Measurements from ENCODE around the gene RASA3.
A peak's percentile ranks its signal among the peaks of the same experiment; 100 is the strongest.
"Not testable (repeated sequence)": the region's sequence is repeated elsewhere in the genome, so short reads cannot be mapped to it uniquely, and the experiment has no call there.

The RASA3 gene, protein sequence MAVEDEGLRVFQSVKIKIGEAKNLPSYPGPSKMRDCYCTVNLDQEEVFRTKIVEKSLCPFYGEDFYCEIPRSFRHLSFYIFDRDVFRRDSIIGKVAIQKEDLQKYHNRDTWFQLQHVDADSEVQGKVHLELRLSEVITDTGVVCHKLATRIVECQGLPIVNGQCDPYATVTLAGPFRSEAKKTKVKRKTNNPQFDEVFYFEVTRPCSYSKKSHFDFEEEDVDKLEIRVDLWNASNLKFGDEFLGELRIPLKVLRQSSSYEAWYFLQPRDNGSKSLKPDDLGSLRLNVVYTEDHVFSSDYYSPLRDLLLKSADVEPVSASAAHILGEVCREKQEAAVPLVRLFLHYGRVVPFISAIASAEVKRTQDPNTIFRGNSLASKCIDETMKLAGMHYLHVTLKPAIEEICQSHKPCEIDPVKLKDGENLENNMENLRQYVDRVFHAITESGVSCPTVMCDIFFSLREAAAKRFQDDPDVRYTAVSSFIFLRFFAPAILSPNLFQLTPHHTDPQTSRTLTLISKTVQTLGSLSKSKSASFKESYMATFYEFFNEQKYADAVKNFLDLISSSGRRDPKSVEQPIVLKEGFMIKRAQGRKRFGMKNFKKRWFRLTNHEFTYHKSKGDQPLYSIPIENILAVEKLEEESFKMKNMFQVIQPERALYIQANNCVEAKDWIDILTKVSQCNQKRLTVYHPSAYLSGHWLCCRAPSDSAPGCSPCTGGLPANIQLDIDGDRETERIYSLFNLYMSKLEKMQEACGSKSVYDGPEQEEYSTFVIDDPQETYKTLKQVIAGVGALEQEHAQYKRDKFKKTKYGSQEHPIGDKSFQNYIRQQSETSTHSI

DNA sequence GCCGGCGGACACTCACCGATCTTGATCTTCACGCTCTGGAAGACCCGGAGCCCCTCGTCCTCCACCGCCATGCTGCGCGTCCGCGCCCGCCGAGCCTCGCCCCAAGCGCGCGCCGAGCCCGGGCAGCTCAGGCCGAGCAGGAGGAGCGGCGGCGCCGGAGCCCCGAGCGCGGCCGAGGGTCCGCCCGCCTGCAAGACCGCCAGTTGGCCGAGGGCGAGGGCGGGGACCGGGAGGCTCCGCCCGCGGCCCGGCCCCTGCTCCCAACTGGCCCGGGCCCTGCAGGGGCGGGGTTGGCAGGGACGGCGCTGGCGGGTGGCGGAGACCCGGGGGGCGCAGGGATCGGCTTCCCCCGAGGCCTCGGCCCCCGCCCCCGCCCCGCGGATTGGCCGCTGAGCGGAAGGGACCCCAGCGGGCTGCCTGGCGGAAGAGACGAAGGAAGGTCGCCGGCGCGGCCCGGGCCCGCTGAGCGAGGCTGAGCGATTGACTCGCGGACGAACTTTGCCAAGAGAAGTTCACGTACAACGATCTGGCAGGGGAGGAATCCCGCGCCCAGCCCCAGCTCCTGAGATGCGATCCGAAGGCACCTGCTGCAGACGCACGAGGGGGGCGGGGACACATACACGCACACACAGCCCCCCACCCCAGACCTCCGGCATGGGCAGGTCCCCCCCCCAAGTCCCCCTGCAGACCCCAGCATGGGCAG is at the start of gene RASA3:
TSS of gene RASA3 (minus strand) at position 205 of the 703 bp plus-strand sequence. CDS start at position 71, 134 bp downstream.
- peak; percentile 38 to 54 for DNase-seq

DNA sequence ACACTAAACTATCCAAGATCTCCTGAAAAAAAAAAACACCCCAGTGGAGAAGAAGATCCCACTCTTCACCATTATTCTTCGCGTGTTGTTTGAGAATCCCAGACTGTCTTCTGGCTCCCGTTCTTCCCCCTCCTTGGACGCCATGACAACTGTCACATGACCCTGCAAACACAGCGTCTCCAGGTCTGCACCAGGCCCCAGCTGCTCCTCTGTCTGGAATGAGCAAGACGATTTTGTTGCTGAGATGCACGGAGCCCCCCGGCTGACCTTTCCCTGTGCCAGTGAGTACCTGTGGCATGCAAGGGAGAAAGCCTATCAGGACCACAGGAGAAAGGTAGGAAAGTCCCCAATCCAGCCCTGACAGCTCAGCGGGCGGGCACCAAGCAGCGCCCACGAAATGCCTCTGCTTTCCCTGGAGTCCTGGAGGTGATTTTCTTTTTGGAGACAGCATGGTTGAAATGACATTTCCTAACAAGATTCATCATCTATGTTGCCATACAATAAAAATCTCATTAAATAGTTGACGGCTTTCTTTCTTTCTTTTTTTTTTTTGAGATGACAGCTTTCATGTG is 46.8 kb upstream of the RASA3 start, which contains the start of gene CFAP97D2:
TSS of gene CFAP97D2 (plus strand) at position 171 of the 572 bp plus-strand sequence. CDS start at position 245, 74 bp downstream.
- no peak for DNase-seq

DNA sequence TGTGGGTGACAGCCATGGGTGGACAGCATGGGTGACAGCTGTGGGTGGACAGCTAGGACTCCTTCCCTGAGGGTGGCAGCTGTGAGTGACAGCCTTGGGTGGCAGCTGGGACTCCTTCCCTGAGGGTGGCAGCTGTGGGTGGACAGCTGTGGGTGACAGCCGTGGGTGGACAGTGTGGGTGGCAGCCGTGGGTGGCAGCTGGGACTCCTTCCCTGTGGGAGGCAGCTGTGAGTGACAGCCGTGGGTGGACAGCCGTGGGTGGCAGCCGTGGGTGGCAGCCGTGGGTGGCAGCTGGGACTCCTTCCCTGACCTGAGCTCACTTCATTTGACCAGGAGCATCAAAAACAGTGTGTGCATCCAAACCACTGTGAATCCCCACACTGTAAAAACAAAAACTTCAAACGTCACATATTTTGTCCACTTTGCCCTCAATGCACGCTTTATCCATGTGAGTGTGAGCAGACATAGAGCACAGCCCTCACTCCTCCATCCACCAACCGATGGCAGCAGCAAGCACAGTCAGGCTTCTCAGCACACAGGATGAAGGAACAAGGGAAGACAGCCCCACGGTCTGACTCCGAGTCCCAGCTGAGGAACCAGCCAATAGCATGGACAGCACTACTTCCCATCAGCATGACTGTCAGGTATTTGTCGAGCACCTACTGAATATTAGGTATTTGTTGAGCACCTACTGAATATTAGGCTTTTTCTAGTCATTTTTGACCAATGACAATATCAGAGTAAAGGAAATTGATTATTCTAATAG is 45.0 kb upstream of the RASA3 start:
- no peak for DNase-seq

DNA sequence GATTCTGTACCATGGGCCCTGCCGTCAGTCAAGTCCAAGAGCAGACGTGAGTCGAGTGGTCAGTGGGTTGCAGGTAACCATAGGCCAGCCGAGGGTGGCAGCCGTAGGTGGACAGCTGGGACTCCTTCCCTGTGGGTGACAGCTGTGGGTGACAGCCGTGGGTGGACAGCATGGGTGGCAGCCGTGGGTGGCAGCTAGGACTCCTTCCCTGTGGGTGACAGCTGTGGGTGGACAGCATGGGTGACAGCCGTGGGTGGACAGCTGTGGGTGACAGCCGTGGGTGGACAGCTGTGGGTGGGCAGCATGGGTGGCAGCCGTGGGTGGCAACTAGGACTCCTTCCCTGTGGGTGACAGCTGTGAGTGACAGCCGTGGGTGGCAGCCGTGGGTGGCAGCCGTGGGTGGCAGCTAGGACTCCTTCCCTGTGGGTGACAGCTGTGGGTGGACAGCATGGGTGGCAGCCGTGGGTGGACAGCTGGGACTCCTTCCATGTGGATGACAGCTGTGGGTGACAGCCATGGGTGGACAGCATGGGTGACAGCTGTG is 44.0 kb upstream of the RASA3 start:
- DNase-seq: not testable (repeated sequence)

DNA sequence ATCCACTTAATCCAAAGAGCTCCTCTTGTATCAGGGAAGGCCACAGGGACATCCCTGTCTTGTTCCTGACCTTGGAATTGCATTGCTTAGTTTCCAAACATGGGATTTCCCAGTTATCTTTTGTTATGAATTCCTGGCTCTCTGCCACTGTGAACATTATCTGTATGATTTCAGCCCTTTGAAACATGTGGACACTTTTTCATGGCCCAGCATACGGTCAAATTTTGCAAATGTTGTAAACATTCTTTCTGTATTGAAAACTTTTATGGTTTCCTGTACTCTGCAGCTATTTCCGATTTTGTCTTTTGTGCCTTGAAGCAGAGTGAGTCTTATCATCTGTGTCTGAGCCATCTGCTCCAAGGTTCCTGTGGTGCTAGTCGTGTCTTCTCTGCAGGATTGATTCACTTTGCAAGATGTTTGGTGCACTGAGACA is 42.1 kb upstream of the RASA3 start:
- no peak for DNase-seq

DNA sequence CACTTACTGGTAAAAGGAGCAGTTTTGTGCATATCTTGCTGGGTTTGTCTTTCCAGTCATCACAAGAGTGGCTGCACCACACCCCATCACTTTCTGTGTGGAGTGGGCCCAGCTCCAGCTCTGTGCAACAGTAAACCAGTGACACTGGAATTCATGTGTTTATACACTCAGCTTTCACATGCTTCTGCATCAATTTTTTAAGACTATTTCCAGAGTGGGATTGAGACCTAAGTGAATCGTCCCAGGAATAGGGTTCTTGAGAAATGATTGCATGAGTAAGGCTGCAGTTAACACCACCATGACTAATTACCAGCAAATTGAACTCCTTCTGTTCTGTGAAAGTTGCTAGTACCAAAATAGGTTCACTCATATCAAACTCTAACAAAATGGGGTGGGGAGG is 41.3 kb upstream of the RASA3 start:
- no peak for DNase-seq

DNA sequence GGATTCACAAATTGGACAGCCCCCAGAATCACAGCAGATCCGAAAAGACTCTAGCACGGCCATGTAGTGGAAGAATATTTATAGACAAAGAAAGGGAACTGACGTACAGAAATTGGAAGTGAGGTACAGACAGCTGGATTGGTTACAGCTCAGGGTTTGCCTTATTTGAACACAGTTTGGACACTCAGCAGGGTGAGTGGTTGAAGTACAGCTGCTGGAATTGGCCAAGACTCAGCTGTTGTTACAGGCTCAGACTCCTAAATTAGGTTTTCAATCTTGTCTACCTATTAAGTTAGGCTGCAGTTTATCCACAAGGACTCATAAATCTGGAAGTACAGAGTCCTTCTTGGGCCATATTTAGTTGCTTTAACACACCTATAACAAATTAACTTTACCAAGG is 40.8 kb upstream of the RASA3 start:
- no peak for DNase-seq

DNA sequence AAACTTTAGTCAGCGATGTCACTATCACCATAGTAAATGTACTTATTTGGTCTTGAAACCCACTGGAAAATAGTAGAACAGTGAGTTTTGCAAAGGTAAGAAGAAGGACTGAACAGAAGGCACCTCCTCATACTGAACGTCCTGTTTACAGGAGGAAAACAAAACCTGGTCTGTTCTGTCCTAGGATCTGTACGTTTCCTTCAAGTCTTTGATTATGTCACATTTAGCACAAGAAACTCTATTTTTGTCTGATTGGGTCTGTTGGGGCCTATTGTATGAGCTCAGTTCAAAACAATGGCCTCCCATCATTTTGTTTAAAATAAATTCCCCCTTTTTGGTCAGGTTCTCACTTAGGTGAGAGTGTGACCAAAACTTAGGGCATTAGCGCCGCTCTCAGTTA is 35.5 kb upstream of the RASA3 start:
- DNase-seq: no peak

DNA sequence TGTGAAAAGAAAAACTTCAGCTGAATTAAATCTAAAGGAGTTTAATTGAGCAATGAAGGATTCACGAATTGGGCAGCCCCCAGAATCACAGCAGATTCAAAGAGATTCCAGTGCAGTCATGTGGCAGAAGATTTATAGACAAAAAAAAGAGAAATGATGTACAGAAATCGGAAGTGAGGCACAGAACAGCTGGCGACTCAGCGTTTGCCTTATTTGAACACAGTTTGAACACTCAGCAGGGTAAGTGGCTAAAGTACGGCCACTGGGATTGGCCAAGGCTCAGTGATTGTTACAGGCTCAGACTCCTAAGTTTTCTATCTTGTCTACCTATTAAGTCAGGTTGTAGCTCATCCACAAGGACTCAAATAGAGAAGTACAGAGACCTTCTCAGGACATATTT is 35.0 kb upstream of the RASA3 start:
- DNase-seq: no peak

DNA sequence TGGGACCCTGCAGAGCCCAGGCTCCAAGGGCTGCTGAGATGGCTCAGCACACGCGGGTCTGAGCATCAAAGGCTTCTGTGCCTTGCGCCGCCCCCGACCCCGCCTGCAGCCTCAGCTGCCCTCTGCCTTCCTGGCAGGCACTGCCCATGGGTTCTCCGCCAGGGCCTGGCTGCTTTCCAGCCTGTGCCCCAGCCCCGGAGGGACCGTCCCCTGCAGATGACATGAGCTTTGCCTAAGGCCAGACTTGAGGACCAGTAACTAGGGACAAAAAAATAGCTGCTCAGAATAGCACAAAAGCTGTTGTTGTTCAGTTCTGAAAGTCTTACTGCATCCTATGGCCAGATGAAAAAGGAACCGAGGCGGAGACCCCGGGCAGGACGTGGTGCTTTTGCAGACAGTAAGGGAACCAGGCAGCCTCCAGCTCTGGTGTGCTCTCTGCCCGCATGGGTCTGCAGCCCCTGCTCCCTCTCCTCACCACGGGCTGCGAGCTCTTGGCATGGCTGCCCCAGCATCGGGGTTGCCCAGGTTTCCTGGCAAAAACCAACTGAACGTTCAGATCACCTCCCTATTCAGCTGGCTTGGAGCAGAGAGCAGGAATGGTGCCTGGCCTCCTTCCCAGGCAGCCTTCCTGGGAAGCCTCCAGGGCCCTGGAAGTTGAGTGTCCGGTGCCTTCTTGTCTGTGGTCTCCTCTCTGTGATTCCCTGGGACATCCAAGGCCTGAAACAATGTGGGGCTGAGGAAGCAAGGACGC is 34.1 kb upstream of the RASA3 start:
- peak in 1 of 2 experiments; percentile 21 for DNase-seq

DNA sequence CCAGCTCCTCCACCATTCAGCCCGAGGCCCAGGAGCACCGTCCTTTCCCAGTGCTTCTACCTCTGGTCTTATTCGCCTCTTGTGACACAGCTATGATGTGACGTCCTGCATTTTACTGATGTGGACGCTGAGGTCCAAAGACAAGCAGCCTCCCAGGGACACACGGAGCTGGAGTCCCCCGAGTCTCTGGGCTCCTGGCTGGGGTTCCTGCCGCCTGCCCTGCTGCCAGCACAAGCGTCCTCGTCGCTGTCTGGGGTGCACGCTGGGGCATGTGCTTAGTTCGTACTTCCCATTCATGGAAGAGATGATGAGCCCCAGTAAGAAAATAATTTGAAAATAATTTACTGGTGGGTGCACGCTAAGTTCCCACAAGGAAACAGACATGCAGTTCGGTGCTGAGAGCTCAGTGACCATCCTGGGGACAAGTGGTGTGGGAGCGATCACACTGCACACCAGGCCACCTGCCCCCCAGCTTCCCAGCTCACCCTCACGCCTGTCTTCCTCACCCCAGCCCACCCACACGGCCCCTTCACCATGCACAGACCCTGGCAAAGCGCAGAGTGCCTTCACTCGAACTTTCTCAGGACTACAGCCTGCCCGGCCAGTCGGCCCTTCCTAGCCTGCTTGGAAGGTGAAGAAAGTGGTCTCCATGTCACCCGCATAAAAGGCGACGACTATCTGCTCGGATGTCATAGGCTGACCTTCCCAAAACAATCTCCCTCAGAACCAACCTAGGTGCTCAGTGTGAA is 32.4 kb upstream of the RASA3 start:
- no peak for DNase-seq

DNA sequence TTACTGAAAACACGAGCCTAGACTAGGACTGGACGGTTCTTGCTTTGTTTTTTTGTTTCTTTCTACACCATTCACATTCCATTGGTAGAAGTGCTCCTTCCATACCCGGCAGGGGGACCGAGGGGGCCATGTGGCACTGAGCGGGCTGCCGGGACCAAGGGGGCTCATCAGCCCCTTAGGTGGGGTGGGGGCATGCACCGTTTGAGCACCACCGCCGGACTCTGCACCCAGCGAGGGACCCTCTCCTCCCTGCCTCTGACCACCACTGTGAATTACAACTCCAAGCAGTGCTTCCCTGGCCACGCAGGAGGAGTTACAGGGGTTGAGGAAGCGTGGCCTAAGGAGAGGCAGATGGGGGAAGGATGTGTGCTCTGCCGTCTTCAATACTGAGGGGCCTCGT is 31.6 kb upstream of the RASA3 start:
- DNase-seq: no peak

DNA sequence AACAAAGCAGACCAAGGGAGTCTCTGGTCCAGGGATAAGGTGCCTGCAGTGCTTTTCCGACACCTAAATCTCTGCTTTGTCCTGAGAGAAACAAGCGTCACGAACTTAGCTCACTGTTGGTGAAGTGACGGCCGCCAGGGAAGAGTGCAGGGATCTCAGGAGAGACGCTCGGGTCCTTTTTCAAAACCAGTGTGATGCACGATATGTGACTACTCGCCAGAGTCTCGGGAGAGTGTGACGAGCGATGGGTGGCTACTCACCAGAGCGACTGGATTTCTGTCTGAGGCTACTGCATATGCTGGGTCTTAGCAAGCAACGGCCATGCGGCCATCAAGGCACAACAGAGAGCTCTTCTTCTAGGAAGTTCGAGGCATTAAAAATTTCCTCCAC is 30.1 kb upstream of the RASA3 start:
- DNase-seq: peak; percentile 60 to 72

DNA sequence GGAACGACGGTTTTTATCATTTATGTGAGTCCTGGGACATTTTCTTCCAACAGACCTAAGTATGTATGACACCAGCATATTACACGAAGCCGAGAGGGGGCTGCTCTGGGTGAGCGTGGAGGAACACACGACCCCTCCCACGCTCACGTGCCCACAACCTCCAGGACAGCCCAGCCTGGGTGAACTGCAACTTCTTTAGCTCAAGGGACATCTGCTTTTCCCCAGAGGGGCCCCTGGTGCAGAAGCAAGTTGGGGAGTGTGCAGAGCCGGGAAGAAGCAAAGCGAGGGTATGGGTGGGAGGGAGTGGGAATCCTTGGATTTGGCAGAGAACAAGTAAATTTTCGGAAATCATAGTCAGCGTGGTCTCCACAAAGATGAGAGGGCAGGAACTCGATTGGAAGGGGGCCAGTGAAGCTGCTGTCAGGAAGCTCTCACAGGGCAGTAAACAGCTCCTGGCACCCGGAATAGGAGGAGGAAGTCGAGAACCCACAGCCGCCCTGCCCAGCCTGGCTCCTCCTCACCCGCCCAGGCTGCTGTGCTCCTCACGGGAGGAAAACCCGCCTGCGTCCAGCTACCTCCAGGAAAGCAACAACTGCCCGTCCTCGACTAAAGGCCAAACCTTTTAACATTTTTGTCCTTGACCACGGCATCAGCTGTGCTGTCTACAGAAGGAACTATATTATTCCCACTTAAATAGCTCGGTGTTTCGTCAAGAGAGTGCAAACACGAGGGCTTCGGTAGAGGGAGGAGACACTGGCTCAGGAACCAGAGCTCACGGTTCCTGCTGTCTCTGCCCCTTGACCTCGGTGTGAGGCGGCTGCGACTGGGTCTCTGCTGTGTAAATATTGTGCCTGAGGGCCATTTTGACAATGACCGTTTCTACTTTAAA is 29.5 kb upstream of the RASA3 start:
- DNase-seq: peak; percentile 60 to 64

DNA sequence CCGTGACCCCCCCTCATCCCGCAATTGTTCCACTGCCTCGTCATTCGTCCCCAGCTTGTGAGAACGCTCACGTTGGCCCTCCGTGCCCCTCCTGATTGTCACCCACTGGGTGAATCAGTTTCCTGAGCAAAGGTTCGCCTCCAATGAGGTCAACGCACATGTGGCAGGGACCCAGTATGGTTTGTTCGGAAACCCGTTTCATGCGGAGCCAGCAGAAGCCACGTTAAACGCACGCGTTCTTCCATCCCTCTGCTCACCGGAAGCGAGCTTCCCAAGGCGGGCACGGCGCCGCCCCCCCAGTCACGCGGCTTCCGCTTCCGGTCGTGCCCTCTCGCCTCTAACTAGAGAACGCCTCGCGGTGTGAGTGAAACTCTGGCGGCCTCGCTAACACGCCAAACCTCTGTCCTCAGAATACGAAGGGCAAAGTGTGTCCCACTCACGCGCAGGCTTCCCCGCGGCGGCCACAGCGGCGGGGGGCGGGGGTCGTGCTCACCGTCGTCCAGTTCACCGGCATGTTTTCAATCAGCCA is 28.7 kb upstream of the RASA3 start:
- DNase-seq: no peak

DNA sequence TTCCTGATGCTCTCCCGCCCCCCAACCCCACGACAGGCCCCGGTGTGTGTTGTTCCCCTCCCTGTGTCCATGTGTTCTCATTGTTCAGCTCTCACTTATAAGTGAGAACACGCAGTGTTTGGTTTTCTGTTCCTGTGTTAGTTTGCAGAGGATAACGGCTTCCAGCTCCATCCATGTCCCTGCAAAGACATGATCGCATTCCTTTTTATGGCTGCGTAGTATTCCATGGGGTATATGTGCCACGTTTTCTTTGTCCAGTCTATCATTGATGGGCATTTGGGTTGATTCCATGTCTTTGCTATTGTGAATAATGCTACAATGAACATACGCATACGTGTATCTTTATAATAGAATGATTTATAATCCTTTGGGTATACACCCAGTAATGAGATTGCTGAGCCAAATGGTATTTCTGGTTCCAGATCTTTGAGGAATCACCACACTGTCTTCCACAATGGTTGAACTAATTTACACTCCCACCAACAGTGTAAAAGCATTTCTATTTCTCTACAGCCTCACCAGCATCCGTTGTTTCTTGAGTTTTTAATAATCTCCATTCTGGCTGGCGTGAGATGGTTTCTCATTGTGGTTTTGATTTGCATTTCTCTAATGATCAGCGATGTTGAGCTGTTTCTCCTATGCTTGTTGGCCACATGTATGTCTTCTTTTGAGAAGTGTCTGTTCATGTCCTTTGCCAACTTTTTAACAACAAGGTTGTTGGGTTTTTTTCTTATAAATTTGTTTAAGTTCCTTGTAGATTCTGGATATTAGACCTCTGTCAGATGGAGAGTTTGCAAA is 26.6 kb upstream of the RASA3 start:
- not testable (repeated sequence) for DNase-seq

DNA sequence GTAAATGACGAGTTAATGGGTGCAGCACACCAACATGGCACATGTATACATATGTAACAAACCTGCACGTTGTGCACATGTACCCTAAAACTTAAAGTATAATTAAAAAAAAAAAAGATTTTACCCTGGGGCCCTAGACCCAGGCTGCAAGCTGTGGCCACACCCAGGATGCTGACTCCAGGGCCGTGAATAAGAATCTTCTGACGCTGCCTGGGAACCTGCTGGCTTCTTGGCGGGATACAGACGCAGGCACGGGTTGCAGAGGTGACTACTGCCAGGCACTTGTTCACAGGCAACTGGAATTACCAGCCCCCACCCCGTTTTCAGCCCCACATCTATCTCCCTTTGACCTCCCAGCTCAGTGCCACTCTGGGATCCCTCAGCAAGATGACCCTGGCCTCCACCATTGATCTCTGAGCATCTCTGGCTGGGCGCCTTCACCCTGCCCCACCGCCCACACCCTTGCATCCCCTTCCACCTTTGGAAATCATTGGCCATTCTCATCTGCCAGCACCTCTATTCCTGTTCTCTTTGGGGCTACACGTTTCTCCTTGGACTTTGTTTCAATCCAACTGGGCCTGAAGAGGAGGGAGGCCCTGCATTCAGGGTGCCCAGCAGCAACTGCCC is 25.6 kb upstream of the RASA3 start:
- no peak for DNase-seq

Data from SHP77 (cell line).